GM23338 (cell line): ENCODE measurements around the gene ADCY3. TPM values are rescaled to one million over a fixed set of nuclear protein-coding genes. Genes with fewer than 3 reads are reported as not detected.

Experiments
- ATAC-seq: fragments of 200-7000 bp; cut with Tn5 transposase; 3 replicates; pipeline ENCODE4 v1.9.1; 2020
- DNase-seq: peaks from one replicate; pipeline ENCODE4 v3.0.0-alpha.2; 2015; ENCODE audit warnings: low spot score
- H2AFZ ChIP-seq: fragments of 200-600 bp; sonication (generic); 2 replicates; pipeline ENCODE4 v1.8.0; 2016; ENCODE audit warnings: antibody characterized with exemption, mild to moderate bottlenecking, moderate library complexity
- H3F3A ChIP-seq: fragments of 200-600 bp; sonication (generic); replicated peaks from 2 replicates; pipeline ENCODE4 v1.8.0; 2017; ENCODE audit warnings: antibody characterized with exemption, mixed run types, low read depth
- H3K27ac ChIP-seq: fragments of 200-600 bp; sonication (generic); 2 replicates; pipeline ENCODE4 v1.6.1; 2016; ENCODE audit warnings: low read depth
- H3K27me3 ChIP-seq: fragments of 200-600 bp; sonication (generic); 2 replicates; pipeline ENCODE4 v1.8.0; 2016; ENCODE audit warnings: mild to moderate bottlenecking, mixed run types, moderate library complexity; ENCODE audit not compliant: insufficient read depth
- H3K36me3 ChIP-seq: fragments of 200-600 bp; sonication (generic); 2 replicates; pipeline ENCODE4 v1.8.0; 2016; ENCODE audit warnings: mild to moderate bottlenecking; ENCODE audit not compliant: insufficient read depth
- H3K4me1 ChIP-seq: fragments of 200-600 bp; sonication (generic); 2 replicates; pipeline ENCODE4 v1.8.0; 2016; ENCODE audit warnings: mild to moderate bottlenecking, moderate library complexity; ENCODE audit not compliant: insufficient read depth
- H3K4me2 ChIP-seq: fragments of 200-600 bp; sonication (generic); 2 replicates; pipeline ENCODE4 v1.7.1; 2017; ENCODE audit warnings: mixed run types
- H3K4me3 ChIP-seq: fragments of 200-600 bp; sonication (generic); 2 replicates; pipeline ENCODE4 v1.6.1; 2016; ENCODE audit warnings: mixed run types
- H3K79me2 ChIP-seq: fragments of 200-600 bp; sonication (generic); replicated peaks from 2 replicates; pipeline ENCODE4 v1.8.0; 2017; ENCODE audit warnings: mild to moderate bottlenecking; ENCODE audit not compliant: insufficient read depth
- H3K9me2 ChIP-seq: fragments of 200-600 bp; sonication (generic); 2 replicates; pipeline ENCODE4 v1.8.0; 2017; ENCODE audit not compliant: insufficient read depth
- H4K20me1 ChIP-seq: fragments of 200-600 bp; sonication (generic); replicated peaks from 2 replicates; pipeline ENCODE4 v1.8.0; 2017; ENCODE audit warnings: mild to moderate bottlenecking; ENCODE audit not compliant: insufficient read depth
- H3K27ac Mint-ChIP-seq: 2 replicates; pipeline ENCODE4 v1.8.0; 2020; ENCODE audit warnings: inconsistent platforms, mild to moderate bottlenecking, moderate library complexity, mixed read lengths
- H3K27me3 Mint-ChIP-seq: 3 replicates; pipeline ENCODE4 v1.8.0; 2022; ENCODE audit warnings: low read depth, mild to moderate bottlenecking, moderate library complexity, mixed read lengths, inconsistent platforms; ENCODE audit not compliant: insufficient read depth, poor library complexity
- H3K36me3 Mint-ChIP-seq: 3 replicates; pipeline ENCODE4 v1.8.0; 2021; ENCODE audit warnings: low read depth, mild to moderate bottlenecking, inconsistent platforms, moderate library complexity, mixed read lengths
- H3K4me1 Mint-ChIP-seq: 3 replicates; pipeline ENCODE4 v1.8.0; 2020; ENCODE audit warnings: mild to moderate bottlenecking, inconsistent platforms, mixed read lengths
- H3K4me3 Mint-ChIP-seq: 3 replicates; pipeline ENCODE4 v1.8.0; 2021; ENCODE audit warnings: moderate library complexity, mild to moderate bottlenecking, inconsistent platforms, mixed read lengths
- H3K9me3 Mint-ChIP-seq: 3 replicates; pipeline ENCODE4 v1.8.0; 2020; ENCODE audit warnings: moderate library complexity, mild to moderate bottlenecking, inconsistent platforms, mixed read lengths
- EZH2 ChIP-seq: fragments of 200-600 bp; sonication (generic); IDR thresholded peaks from one replicate; pipeline ENCODE4 v1.8.0; 2017; ENCODE audit warnings: antibody characterized with exemption, mild to moderate bottlenecking, low read depth; ENCODE audit not compliant: unreplicated experiment
- EZH2phosphoT487 ChIP-seq: fragments of 200-600 bp; sonication (generic); IDR thresholded peaks from one replicate; pipeline ENCODE4 v1.8.1; 2018; ENCODE audit warnings: antibody characterized with exemption; ENCODE audit not compliant: unreplicated experiment
- JUNB ChIP-seq: IDR thresholded peaks from one replicate; pipeline ENCODE4 v1.6.1; 2016; ENCODE audit warnings: antibody characterized with exemption; ENCODE audit not compliant: unreplicated experiment
- NANOG ChIP-seq: IDR thresholded peaks from 2 replicates; pipeline ENCODE4 v1.6.1; 2016; ENCODE audit warnings: antibody characterized with exemption, borderline replicate concordance
- POLR2AphosphoS5 ChIP-seq: IDR thresholded peaks from 2 replicates; pipeline ENCODE4 v1.6.1; 2016; ENCODE audit warnings: antibody characterized with exemption, low read depth
- STAT1 ChIP-seq: IDR thresholded peaks from one replicate; pipeline ENCODE4 v1.6.1; 2016; ENCODE audit warnings: antibody characterized with exemption; ENCODE audit not compliant: unreplicated experiment
- ZNF114 ChIP-seq: fragments of 250-450 bp; sonication (Bioruptor Pico); IDR thresholded peaks from 2 replicates; pipeline ENCODE4 v1.5.0; 2020; ENCODE audit warnings: mild to moderate bottlenecking, moderate library complexity
- ZNF331 ChIP-seq: fragments of 250-450 bp; sonication (Bioruptor Pico); IDR thresholded peaks from 2 replicates; pipeline ENCODE4 v1.5.0; 2020; ENCODE audit warnings: low read depth, mild to moderate bottlenecking, moderate library complexity
- polyA plus RNA-seq: library from polyadenylated mRNA; unstranded; fragments of >200 nt; fragmentation: Nextera tagmentation; extraction: Ambion mirVana; gene quantifications from 2 replicates; pipeline ENCODE4 v1.2.1, GENCODE V29; 2016
- total RNA-seq: library from RNA; depleted of rRNA; stranded (reverse); fragments of >200 nt; shearing (Covaris generic); gene quantifications from 2 replicates; pipeline ENCODE4 v1.2.3, GENCODE V29; 2014
- TF ChIP-seq, protein P1 (sequence below): IDR thresholded peaks from one replicate; pipeline ENCODE4 v1.6.1; 2018; ENCODE audit warnings: antibody characterized with exemption; ENCODE audit not compliant: unreplicated experiment
- TF ChIP-seq, protein P2 (sequence below): IDR thresholded peaks from 2 replicates; pipeline ENCODE4 v1.6.1; 2016; ENCODE audit warnings: antibody characterized with exemption
- TF ChIP-seq, protein P3 (sequence below), 2 experiments: fragments of 200-600 bp in 1 of 2; sonication (generic) in 1 of 2; conservative IDR thresholded peaks; 2 replicates each; pipeline versions ENCODE4 v1.5.1 to v1.6.1; 2016 to 2017; ENCODE audit warnings: antibody characterized with exemption in 2 of 2, low read depth in 2 of 2, mild to moderate bottlenecking in 2 of 2, moderate library complexity in 1 of 2

The ADCY3 gene
- total and polyA plus RNA-seq, 2 experiments from 2014 or later, result 9.7 to 32.4 TPM

DNA sequence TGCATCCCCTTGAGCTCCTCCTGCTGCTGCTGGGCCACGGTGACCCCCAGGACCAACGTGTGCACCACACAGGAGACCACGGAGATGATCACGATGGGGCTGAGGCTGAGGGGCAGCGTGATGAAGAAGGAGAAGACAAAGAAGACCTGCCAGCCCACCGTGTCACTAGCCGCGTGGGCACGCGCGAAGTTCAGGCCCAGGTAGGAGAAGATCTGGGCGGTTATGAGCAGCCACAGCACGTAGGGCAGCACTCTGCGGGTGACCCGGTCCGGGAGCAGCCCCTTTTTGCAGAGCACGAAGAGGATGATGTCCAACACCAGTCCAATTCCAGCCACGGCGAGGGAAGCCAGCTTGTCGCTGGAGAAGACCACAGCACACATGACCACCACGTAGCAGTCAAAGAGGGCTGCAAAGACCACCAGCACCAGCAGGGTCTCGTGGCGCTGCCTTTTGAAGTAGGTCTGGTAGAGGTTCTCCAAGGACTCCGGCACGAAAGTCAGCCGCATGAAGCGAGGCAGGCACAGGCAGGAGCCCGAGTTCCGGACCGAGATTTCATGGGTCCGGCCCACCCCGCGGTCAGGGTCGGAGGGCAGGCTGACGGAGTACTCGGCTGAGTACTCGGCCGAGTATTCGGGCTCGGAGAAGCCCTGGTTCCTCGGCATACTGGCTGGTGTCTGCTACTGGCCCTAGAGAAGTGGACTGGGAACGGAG is 1.6 kb downstream of the ADCY3 start (continued):
- TF ChIP-seq, protein P1, sequence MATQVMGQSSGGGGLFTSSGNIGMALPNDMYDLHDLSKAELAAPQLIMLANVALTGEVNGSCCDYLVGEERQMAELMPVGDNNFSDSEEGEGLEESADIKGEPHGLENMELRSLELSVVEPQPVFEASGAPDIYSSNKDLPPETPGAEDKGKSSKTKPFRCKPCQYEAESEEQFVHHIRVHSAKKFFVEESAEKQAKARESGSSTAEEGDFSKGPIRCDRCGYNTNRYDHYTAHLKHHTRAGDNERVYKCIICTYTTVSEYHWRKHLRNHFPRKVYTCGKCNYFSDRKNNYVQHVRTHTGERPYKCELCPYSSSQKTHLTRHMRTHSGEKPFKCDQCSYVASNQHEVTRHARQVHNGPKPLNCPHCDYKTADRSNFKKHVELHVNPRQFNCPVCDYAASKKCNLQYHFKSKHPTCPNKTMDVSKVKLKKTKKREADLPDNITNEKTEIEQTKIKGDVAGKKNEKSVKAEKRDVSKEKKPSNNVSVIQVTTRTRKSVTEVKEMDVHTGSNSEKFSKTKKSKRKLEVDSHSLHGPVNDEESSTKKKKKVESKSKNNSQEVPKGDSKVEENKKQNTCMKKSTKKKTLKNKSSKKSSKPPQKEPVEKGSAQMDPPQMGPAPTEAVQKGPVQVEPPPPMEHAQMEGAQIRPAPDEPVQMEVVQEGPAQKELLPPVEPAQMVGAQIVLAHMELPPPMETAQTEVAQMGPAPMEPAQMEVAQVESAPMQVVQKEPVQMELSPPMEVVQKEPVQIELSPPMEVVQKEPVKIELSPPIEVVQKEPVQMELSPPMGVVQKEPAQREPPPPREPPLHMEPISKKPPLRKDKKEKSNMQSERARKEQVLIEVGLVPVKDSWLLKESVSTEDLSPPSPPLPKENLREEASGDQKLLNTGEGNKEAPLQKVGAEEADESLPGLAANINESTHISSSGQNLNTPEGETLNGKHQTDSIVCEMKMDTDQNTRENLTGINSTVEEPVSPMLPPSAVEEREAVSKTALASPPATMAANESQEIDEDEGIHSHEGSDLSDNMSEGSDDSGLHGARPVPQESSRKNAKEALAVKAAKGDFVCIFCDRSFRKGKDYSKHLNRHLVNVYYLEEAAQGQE, result no peak
- TF ChIP-seq ZNF331 (CRISPR knock-in tag) (no peak), EZH2phosphoT487 (no peak)
- TF ChIP-seq, protein P2, sequence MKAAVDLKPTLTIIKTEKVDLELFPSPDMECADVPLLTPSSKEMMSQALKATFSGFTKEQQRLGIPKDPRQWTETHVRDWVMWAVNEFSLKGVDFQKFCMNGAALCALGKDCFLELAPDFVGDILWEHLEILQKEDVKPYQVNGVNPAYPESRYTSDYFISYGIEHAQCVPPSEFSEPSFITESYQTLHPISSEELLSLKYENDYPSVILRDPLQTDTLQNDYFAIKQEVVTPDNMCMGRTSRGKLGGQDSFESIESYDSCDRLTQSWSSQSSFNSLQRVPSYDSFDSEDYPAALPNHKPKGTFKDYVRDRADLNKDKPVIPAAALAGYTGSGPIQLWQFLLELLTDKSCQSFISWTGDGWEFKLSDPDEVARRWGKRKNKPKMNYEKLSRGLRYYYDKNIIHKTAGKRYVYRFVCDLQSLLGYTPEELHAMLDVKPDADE, result no peak

DNA sequence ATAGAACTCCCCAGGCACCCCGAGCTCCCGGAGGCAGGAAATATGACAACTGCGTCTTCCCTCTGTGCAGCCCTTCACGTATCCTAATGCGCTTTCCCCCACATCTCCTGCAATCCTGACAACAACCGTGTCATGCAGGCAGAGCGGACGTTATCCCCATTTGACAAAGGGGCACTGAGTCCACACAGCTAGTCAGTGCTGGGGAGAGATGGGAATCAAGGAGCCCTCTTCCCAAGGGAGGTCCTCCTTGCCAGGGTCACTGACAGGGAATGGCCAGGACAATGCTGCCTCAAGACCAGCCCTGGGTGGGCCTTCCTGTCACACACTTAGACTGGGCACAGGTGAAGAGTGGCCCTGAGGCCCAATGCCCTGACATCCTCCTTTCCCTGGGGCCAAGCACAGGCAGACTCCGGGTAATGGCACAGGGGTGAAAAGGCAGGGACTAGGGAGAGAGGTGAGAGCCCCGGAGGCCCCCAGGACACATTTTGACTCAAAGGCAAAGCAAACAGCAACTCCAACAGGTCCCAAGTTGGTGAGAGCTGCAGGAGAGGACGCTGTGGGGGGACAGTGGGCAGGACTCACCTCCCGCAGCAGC is 2.2 kb downstream of the ADCY3 start:
- Histone ChIP-seq H3K27ac (no peak overlapping the region), H3K4me1 (peaks cover 8% of the 10 kb centered on the region), H3F3A (peaks cover 4% of the 10 kb centered on the region; the same call in 1 of the 2 replicates), H3K79me2 (peaks cover 17% of the 10 kb centered on the region), H3K4me3 (no peak overlapping the region), H2AFZ (no peak overlapping the region), H3K27me3 (no peaks in the 10 kb centered on the region), H3K4me2 (no peak overlapping the region), H3K9me2 (no peaks in the 10 kb centered on the region), H4K20me1 (peaks cover 11% of the 10 kb centered on the region; the same call in 1 of the 2 replicates), H3K36me3 (no peaks in the 10 kb centered on the region)
- DNase-seq, result no peak
- no peak for ATAC-seq
- Mint-ChIP-seq H3K36me3 (peaks cover 12% of the 10 kb centered on the region), H3K27ac (no peak overlapping the region), H3K27me3 (peaks cover 11% of the 10 kb centered on the region), H3K4me3 (peak overlapping the region; percentile 77; the same call in 2 of the 3 replicates), H3K9me3 (0 out of 3 replicates have a peak, but pooled peaks cover 3% of the 10 kb centered on the region), H3K4me1 (peaks cover 29% of the 10 kb centered on the region)
- TF ChIP-seq NANOG, result no peak
- TF ChIP-seq STAT1, result no peak
- no peak for TF ChIP-seq ZNF114 (CRISPR knock-in tag)
- no peak for TF ChIP-seq JUNB
- no peak for TF ChIP-seq EZH2phosphoT487
- TF ChIP-seq POLR2AphosphoS5, result no peak
- TF ChIP-seq EZH2, result no peak
- TF ChIP-seq, protein P3, sequence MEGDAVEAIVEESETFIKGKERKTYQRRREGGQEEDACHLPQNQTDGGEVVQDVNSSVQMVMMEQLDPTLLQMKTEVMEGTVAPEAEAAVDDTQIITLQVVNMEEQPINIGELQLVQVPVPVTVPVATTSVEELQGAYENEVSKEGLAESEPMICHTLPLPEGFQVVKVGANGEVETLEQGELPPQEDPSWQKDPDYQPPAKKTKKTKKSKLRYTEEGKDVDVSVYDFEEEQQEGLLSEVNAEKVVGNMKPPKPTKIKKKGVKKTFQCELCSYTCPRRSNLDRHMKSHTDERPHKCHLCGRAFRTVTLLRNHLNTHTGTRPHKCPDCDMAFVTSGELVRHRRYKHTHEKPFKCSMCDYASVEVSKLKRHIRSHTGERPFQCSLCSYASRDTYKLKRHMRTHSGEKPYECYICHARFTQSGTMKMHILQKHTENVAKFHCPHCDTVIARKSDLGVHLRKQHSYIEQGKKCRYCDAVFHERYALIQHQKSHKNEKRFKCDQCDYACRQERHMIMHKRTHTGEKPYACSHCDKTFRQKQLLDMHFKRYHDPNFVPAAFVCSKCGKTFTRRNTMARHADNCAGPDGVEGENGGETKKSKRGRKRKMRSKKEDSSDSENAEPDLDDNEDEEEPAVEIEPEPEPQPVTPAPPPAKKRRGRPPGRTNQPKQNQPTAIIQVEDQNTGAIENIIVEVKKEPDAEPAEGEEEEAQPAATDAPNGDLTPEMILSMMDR (conservative IDR thresholded peaks at IDR 0.05; ENCODE audit: low read depth in 2 of 2), result no peak
- TF ChIP-seq, protein P1, result no peak
- TF ChIP-seq, protein P2, result no peak
